DMS153 treated with DMSO at 0.1 percent for 48 hours (cell line): ENCODE results near the gene PPP2R5B.

Experiments
- DNase-seq: peaks from one replicate; lab custom pipeline; 2025; ENCODE audit not compliant: unreplicated experiment; lab: John Stamatoyannopoulos, UW

PPP2R5B gene

GRCh38 chr11:64928957-64929356 lies 4.5 kb downstream of the PPP2R5B start:
- DNase-seq: no peak

- no peak for DNase-seq
Observed at GRCh38 chr11:64929625-64930024, 5.1 kb downstream of the PPP2R5B start.

GRCh38 chr11:64930340-64930739 lies 5.9 kb downstream of the PPP2R5B start:
- DNase-seq: no peak

- DNase-seq: no peak
Observed at GRCh38 chr11:64931290-64931689, 6.8 kb downstream of the PPP2R5B start.

- no peak for DNase-seq
Observed at GRCh38 chr11:64932324-64932723, 7.8 kb downstream of the PPP2R5B start.

GRCh38 chr11:64933213-64933934 lies 8.9 kb downstream of the PPP2R5B start:
- DNase-seq: no peak

GRCh38 chr11:64933935-64934681 lies 9.6 kb downstream of the PPP2R5B start:
- DNase-seq: no peak

- no peak for DNase-seq
Observed at GRCh38 chr11:64934682-64935358, 10.3 kb downstream of the PPP2R5B start.

- peak; percentile 19 for DNase-seq
Observed at GRCh38 chr11:64935359-64936081, 11.0 kb downstream of the PPP2R5B start, which contains the start of gene GPHA2. Gene GPHA2, minus strand, starts transcription at chr11:64935893. Its CDS starts 433 bp downstream, at chr11:64935460.

GRCh38 chr11:64936539-64936938 lies 12.1 kb downstream of the PPP2R5B start:
- DNase-seq: no peak

- DNase-seq: no peak
Observed at GRCh38 chr11:64947208-64947814, 22.8 kb downstream of the PPP2R5B start.

GRCh38 chr11:64951529-64951928 lies 27.0 kb downstream of the PPP2R5B start:
- DNase-seq: no peak

GRCh38 chr11:64954201-64954600 lies 29.7 kb downstream of the PPP2R5B start:
- DNase-seq: no peak

GRCh38 chr11:64959498-64959897 lies 35.0 kb downstream of the PPP2R5B start:
- no peak for DNase-seq

GRCh38 chr11:64960719-64961118 lies 36.2 kb downstream of the PPP2R5B start:
- no peak for DNase-seq

- DNase-seq: no peak
Observed at GRCh38 chr11:64963072-64963631, 38.7 kb downstream of the PPP2R5B start.

GRCh38 chr11:64967375-64967774 lies 42.9 kb downstream of the PPP2R5B start:
- DNase-seq: no peak

- no peak for DNase-seq
Observed at GRCh38 chr11:64969209-64969608, 44.7 kb downstream of the PPP2R5B start.

- no peak for DNase-seq
Observed at GRCh38 chr11:64970731-64971151, 46.3 kb downstream of the PPP2R5B start.
